ENCODE results near the gene NME7. TPM values are rescaled to one million over a fixed set of nuclear protein-coding genes. Genes with fewer than 3 reads are reported as not detected.

NME7 gene
- total RNA-seq, 1 experiment from 2014 or later = 34.2 TPM

- H3K4me3 ChIP-seq (ENCODE audit: low read depth, low read length, poor library complexity, severe bottlenecking) = peak overlapping the region; percentile 70
- H3K27ac ChIP-seq (ENCODE audit: low read depth, low read length, poor library complexity, severe bottlenecking) = no peak overlapping the region
- BruUV-seq (replicated peaks) = TSS peak; percentile 30
- H3K27me3 ChIP-seq (replicated peaks; ENCODE audit: insufficient read depth, low read depth, low read length, poor library complexity) = no peaks in the 10 kb centered on the region
- TF ChIP-seq EZH2 (IDR thresholded peaks at IDR 0.05; ENCODE audit: borderline replicate concordance, low read depth, low read length, poor library complexity, severe bottlenecking) = no peak
- TF ChIP-seq CTCF (conservative IDR thresholded peaks at IDR 0.05; ENCODE audit: low read depth, low read length) = no peak
- ChIA-PET CTCF (no interaction called here), POLR2A (ENCODE audit: low non-redundant PET) (interaction anchor here (0.6 kb wide), 1 partner anchor 764 kb away, joined by 3 read pairs; no protein-coding TSS in a partner anchor)
- intact Hi-C loops (cut with micrococcal nuclease; ENCODE audit: unreplicated experiment) = loop anchor here (10.0 kb wide), 3 partner anchors 237 to 503 kb away; no protein-coding TSS in a partner anchor
- no peaks in the 10 kb centered on the region for H3K36me3 ChIP-seq (ENCODE audit: insufficient read depth, low read length, poor library complexity, severe bottlenecking)
- no peaks in the 10 kb centered on the region for H3K9me3 ChIP-seq (ENCODE audit: low read depth, low read length, poor library complexity, severe bottlenecking)
- DNase-seq (ENCODE audit: low spot score) = no peak
- H3K4me1 ChIP-seq (ENCODE audit: insufficient read depth, low read length, poor library complexity, severe bottlenecking) = peaks cover 14% of the 10 kb centered on the region
Measured at GRCh38 chr1:169107603-169108208, 259.9 kb downstream of the NME7 start.

GRCh38 chr1:169106921-169107602, 260.5 kb downstream of the NME7 start:
- POLR2A ChIA-PET (ENCODE audit: low non-redundant PET) = interaction anchor here (0.6 kb wide), 1 partner anchor 764 kb away, joined by 3 read pairs; no protein-coding TSS in a partner anchor
- peaks cover 14% of the 10 kb centered on the region for H3K4me1 ChIP-seq (ENCODE audit: insufficient read depth, low read length, poor library complexity, severe bottlenecking)
- no TSS peak for BruUV-seq (replicated peaks)
- peak overlapping the region; percentile 70 for H3K4me3 ChIP-seq (ENCODE audit: low read depth, low read length, poor library complexity, severe bottlenecking)
- intact Hi-C loops (cut with micrococcal nuclease; ENCODE audit: unreplicated experiment) = loop anchor here (10.0 kb wide), 3 partner anchors 238 to 502 kb away; no protein-coding TSS in a partner anchor
- DNase-seq (ENCODE audit: low spot score) = peak; percentile 58
- TF ChIP-seq CTCF (conservative IDR thresholded peaks at IDR 0.05; ENCODE audit: low read depth, low read length) = no peak
- TF ChIP-seq EZH2 (IDR thresholded peaks at IDR 0.05; ENCODE audit: borderline replicate concordance, low read depth, low read length, poor library complexity, severe bottlenecking) = no peak
- H3K27ac ChIP-seq (ENCODE audit: low read depth, low read length, poor library complexity, severe bottlenecking) = peak overlapping the region; percentile 21
- H3K36me3 ChIP-seq (ENCODE audit: insufficient read depth, low read length, poor library complexity, severe bottlenecking) = no peaks in the 10 kb centered on the region
- CTCF ChIA-PET = no interaction called here
- H3K9me3 ChIP-seq (ENCODE audit: low read depth, low read length, poor library complexity, severe bottlenecking) = no peaks in the 10 kb centered on the region
- no peaks in the 10 kb centered on the region for H3K27me3 ChIP-seq (replicated peaks; ENCODE audit: insufficient read depth, low read depth, low read length, poor library complexity)

- H3K36me3 ChIP-seq (ENCODE audit: insufficient read depth, low read length, poor library complexity, severe bottlenecking) = no peaks in the 10 kb centered on the region
- DNase-seq (ENCODE audit: low spot score) = peak; percentile 88
- H3K4me3 ChIP-seq (ENCODE audit: low read depth, low read length, poor library complexity, severe bottlenecking) = peak within 1 kb of the TSS; percentile 70
- intact Hi-C loops (cut with micrococcal nuclease; ENCODE audit: unreplicated experiment) = loop anchor here (10.0 kb wide), 3 partner anchors 238 to 502 kb away; no protein-coding TSS in a partner anchor
- CTCF ChIA-PET = no interaction called here
- POLR2A ChIA-PET (ENCODE audit: low non-redundant PET) = interaction anchor here (0.5 to 0.7 kb wide), 3 partner anchors 332 to 379 kb away, joined by 3 to 4 read pairs (median 3); partner anchors contain the start of gene SLC19A2
- TF ChIP-seq EZH2 (IDR thresholded peaks at IDR 0.05; ENCODE audit: borderline replicate concordance, low read depth, low read length, poor library complexity, severe bottlenecking) (no peak), CTCF (conservative IDR thresholded peaks at IDR 0.05; ENCODE audit: low read depth, low read length) (no peak)
- H3K27me3 ChIP-seq (replicated peaks; ENCODE audit: insufficient read depth, low read depth, low read length, poor library complexity) = no peaks in the 10 kb centered on the region
- peak within 1 kb of the TSS; percentile 47 for H3K27ac ChIP-seq (ENCODE audit: low read depth, low read length, poor library complexity, severe bottlenecking)
- no peaks in the 10 kb centered on the region for H3K9me3 ChIP-seq (ENCODE audit: low read depth, low read length, poor library complexity, severe bottlenecking)
- H3K4me1 ChIP-seq (ENCODE audit: insufficient read depth, low read length, poor library complexity, severe bottlenecking) = peaks cover 14% of the 10 kb centered on the region
- BruUV-seq (replicated peaks) = no TSS peak
Measured at GRCh38 chr1:169106095-169106920, 261.3 kb downstream of the NME7 start, which contains the start of gene ATP1B1. ATP1B1 (plus strand) TSS chr1:169106690; CDS start chr1:169106830, 140 bp downstream.

All from A673 (cell line).